ENCODE results near the gene LRRTM2. TPM values are rescaled to one million over a fixed set of nuclear protein-coding genes. Genes with fewer than 3 reads are reported as not detected.

LRRTM2 gene
- total RNA-seq, 1 experiment from 2014 or later: not detected

DNA sequence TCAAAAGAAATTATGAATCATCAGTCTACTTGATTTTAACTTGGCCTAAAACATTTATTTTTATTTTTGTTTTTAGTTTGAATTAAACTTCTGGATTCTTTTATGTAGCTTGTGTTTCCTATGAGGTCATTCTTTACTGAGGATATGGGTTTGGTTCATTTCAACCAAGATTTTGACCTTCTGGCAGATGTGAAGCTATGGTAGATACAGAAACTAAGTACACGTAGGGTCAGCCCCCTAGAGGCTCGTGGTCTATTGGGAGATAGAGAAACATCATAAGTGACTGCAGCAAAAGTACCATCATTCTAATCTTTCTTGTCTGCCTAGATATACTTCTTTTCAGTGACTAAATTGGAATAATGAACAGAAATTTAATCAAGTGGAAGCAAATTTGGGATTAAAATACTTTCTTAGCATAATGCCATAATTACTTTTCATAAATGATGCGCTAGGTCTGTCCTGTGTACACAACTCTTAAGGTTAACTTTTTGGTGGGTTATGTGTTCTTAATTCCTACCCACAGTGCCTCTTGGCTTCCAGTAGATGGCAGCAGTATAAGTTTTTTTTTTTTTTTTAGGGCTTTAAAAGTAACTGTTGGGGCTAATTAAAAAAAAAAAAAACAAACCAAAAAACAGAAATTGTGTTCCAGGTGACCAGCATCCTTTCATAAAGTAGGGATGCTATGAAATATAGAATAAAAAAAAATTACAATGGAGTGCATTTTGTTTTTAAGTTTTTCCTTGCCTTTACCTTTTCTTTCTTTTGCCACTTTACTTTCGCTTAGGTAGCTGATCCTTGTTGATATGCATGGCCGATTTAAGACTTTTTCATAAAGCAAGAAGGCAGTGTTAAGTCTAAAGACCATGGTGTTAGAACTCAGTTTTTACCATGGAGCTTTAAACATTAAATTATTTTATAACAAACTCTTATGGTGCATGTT lies 49.9 kb downstream of the LRRTM2 start:
- H3K4me1 Mint-ChIP-seq (ENCODE audit: insufficient read depth, unreplicated experiment): peaks cover 7% of the 10 kb centered on the region
- H3K4me3 Mint-ChIP-seq (ENCODE audit: unreplicated experiment): no peak overlapping the region
- intact Hi-C loops (cut with micrococcal nuclease): loop anchor here (1.0 to 10.0 kb wide), 2 partner anchors 180 to 437 kb away; no protein-coding TSS in a partner anchor
- peak; percentile 24 for DNase-seq (ENCODE audit: unreplicated experiment)
- no peaks in the 10 kb centered on the region for H3K27me3 Mint-ChIP-seq (ENCODE audit: insufficient read depth, unreplicated experiment)
- no peak overlapping the region for H3K27ac Mint-ChIP-seq (ENCODE audit: low read depth, unreplicated experiment)
- CTCF ChIA-PET: interaction anchor here (0.5 to 3.9 kb wide), 73 partner anchors 9 to 1186 kb away, joined by 3 to 41 read pairs (median 4); partner anchors contain the start of gene LRRTM2
- H3K9me3 Mint-ChIP-seq (ENCODE audit: unreplicated experiment): no peaks in the 10 kb centered on the region
- POLR2A ChIA-PET: interaction anchor here (0.7 to 1.8 kb wide), 6 partner anchors 10 to 48 kb away, joined by 3 to 4 read pairs (median 3); no protein-coding TSS in a partner anchor
- peaks cover 62% of the 10 kb centered on the region for H3K36me3 Mint-ChIP-seq (ENCODE audit: insufficient read depth, unreplicated experiment)
- TF ChIP-seq, protein P1, sequence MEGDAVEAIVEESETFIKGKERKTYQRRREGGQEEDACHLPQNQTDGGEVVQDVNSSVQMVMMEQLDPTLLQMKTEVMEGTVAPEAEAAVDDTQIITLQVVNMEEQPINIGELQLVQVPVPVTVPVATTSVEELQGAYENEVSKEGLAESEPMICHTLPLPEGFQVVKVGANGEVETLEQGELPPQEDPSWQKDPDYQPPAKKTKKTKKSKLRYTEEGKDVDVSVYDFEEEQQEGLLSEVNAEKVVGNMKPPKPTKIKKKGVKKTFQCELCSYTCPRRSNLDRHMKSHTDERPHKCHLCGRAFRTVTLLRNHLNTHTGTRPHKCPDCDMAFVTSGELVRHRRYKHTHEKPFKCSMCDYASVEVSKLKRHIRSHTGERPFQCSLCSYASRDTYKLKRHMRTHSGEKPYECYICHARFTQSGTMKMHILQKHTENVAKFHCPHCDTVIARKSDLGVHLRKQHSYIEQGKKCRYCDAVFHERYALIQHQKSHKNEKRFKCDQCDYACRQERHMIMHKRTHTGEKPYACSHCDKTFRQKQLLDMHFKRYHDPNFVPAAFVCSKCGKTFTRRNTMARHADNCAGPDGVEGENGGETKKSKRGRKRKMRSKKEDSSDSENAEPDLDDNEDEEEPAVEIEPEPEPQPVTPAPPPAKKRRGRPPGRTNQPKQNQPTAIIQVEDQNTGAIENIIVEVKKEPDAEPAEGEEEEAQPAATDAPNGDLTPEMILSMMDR (IDR thresholded peaks at IDR 0.05; ENCODE audit: unreplicated experiment): peak; percentile 40
- BruUV-seq (replicated peaks): no TSS peak

DNA sequence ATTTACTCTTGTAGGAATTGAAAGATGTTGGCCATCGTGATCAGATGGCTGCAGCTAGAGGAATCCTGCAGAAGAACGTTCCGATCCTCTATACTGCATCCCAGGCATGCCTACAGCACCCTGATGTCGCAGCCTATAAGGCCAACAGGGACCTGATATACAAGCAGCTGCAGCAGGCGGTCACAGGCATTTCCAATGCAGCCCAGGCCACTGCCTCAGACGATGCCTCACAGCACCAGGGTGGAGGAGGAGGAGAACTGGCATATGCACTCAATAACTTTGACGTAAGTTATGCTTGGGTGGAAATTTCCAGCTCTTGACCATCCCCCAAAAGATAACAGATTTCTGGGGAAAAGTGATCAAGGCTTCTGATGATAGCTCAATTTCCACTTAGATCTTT lies 50.6 kb downstream of the LRRTM2 start:
- TF ChIP-seq, protein P1 (IDR thresholded peaks at IDR 0.05; ENCODE audit: unreplicated experiment): no peak
- peaks cover 6% of the 10 kb centered on the region for H3K4me1 Mint-ChIP-seq (ENCODE audit: insufficient read depth, unreplicated experiment)
- POLR2A ChIA-PET: interaction anchor here (0.6 to 0.8 kb wide), 2 partner anchors 26 to 45 kb away, joined by 3 read pairs; no protein-coding TSS in a partner anchor
- H3K9me3 Mint-ChIP-seq (ENCODE audit: unreplicated experiment): no peaks in the 10 kb centered on the region
- no peak overlapping the region for H3K4me3 Mint-ChIP-seq (ENCODE audit: unreplicated experiment)
- CTCF ChIA-PET: interaction anchor here (0.5 to 3.9 kb wide), 49 partner anchors 8 to 448 kb away, joined by 3 to 41 read pairs (median 4); partner anchors contain the start of gene LRRTM2
- BruUV-seq (replicated peaks): no TSS peak
- intact Hi-C loops (cut with micrococcal nuclease): loop anchor here (10.0 kb wide), 1 partner anchor 180 kb away; no protein-coding TSS in a partner anchor
- no peak for DNase-seq (ENCODE audit: unreplicated experiment)
- H3K27ac Mint-ChIP-seq (ENCODE audit: low read depth, unreplicated experiment): no peak overlapping the region
- no peaks in the 10 kb centered on the region for H3K27me3 Mint-ChIP-seq (ENCODE audit: insufficient read depth, unreplicated experiment)
- H3K36me3 Mint-ChIP-seq (ENCODE audit: insufficient read depth, unreplicated experiment): peaks cover 55% of the 10 kb centered on the region

DNA sequence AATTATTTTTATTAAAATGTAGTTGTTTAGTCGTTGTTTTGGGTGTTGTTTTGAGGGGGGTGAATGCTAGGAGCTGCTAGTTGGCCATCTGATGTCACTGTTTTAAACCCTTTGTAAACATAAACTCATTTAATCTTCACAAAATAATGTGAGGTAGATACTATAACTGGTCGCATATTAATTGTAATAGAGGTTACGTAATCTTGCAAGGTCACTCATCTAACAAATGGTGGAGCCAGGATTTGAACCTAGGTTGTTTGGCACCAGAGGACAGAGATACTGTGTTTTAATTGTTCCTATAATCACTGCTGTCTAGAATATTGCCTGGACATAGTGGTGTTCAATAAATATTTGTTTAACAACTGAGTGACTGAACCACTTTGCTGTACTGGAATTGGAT lies 54.4 kb downstream of the LRRTM2 start:
- Mint-ChIP-seq H3K4me1 (ENCODE audit: insufficient read depth, unreplicated experiment) (peaks cover 12% of the 10 kb centered on the region), H3K27ac (ENCODE audit: low read depth, unreplicated experiment) (peak overlapping the region; percentile 21)
- intact Hi-C loops (cut with micrococcal nuclease): loop anchor here (10.0 kb wide), 1 partner anchor 176 kb away; no protein-coding TSS in a partner anchor

More for the DNA sequence above, 54.4 kb downstream of the LRRTM2 start:
- ChIA-PET CTCF (interaction anchor here (0.6 to 1.7 kb wide), 3 partner anchors 27 to 442 kb away, joined by 3 to 11 read pairs (median 3); no protein-coding TSS in a partner anchor), POLR2A (interaction anchor here (2.5 kb wide), 1 partner anchor 15 kb away, joined by 7 read pairs; no protein-coding TSS in a partner anchor)
- TF ChIP-seq, protein P1 (IDR thresholded peaks at IDR 0.05; ENCODE audit: unreplicated experiment): no peak
- Mint-ChIP-seq H3K9me3 (ENCODE audit: unreplicated experiment) (no peaks in the 10 kb centered on the region), H3K27me3 (ENCODE audit: insufficient read depth, unreplicated experiment) (no peaks in the 10 kb centered on the region), H3K36me3 (ENCODE audit: insufficient read depth, unreplicated experiment) (peaks cover 41% of the 10 kb centered on the region), H3K4me3 (ENCODE audit: unreplicated experiment) (no peak overlapping the region)
- no peak for DNase-seq (ENCODE audit: unreplicated experiment)
- BruUV-seq (replicated peaks): no TSS peak
